NCI-H128 (cell line): ENCODE measurements around the gene PLEKHN1.
A peak's percentile ranks its signal among the peaks of the same experiment; 100 is the strongest.
"Not testable (repeated sequence)": the region's sequence is repeated elsewhere in the genome, so short reads cannot be mapped to it uniquely, and the experiment has no call there.

Source experiments
- DNase-seq: peaks from one replicate; lab custom pipeline; 2025; ENCODE audit not compliant: unreplicated experiment; lab: John Stamatoyannopoulos, UW

The PLEKHN1 gene

DNA sequence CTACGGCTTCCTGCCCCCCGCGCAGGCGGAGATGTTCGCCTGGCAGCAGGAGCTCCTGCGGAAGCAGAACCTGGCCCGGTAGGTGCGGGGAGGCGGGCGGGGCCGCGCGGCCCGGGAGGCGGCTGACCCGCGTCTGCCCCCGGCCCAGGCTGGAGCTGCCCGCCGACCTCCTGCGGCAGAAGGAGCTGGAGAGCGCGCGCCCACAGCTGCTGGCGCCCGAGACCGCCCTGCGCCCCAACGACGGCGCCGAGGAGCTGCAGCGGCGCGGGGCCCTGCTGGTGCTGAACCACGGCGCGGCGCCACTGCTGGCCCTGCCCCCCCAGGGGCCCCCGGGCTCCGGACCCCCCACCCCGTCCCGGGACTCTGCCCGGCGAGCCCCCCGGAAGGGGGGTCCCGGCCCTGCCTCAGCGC is 23.9 kb upstream of the PLEKHN1 start:
- no peak for DNase-seq

DNA sequence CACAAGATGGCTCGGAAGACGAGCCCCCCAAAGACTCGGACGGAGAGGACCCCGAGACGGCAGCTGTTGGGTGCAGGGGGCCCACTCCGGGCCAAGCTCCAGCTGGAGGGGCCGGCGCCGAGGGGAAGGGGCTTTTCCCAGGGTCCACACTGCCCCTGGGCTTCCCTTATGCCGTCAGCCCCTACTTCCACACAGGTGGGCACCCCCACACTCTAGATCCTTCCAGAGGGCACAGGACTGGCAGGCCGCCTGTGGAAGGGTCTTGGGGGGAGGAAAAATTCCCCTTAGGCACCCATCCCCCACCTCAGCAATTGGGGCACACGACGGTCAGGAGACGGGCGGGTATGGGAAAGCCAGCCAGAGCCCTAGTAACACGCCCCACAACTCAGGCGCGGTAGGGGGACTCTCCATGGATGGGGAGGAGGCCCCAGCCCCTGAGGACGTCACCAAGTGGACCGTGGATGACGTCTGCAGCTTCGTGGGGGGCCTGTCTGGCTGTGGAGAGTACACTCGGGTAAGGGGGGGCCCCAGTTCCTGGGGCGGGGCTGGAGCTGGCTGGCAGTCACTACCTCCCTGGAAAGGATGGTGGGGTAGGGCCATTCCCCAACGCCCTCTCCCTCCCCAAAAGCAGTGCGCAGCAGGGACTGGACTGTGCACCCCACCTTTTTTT is 23.3 kb upstream of the PLEKHN1 start:
- DNase-seq: no peak

DNA sequence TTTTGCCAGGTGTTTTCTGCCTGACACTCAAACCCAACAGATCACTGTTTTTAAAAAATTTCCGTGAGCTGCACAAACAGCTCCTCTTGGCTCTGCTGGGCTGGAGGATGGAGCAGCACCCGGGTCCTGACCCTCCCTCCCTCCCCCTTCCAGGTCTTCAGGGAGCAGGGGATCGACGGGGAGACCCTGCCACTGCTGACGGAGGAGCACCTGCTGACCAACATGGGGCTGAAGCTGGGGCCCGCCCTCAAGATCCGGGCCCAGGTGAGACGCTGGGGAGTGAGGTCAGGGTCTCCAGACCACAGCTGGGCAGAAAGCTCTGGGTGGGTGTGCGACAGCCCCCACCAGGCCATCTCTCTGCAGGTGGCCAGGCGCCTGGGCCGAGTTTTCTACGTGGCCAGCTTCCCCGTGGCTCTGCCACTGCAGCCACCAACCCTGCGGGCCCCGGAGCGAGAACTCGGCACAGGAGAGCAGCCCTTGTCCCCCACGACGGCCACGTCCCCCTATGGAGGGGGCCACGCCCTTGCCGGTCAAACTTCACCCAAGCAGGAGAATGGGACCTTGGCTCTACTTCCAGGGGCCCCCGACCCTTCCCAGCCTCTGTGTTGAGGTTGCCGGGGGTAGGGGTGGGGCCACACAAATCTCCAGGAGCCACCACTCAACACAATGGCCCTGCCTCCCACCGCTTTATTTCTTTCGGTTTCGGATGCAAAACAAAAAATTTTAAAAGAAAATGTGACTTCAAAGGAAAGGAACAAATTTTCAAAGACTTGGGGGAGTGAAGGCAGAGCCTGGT is 22.5 kb upstream of the PLEKHN1 start:
- DNase-seq: no peak

DNA sequence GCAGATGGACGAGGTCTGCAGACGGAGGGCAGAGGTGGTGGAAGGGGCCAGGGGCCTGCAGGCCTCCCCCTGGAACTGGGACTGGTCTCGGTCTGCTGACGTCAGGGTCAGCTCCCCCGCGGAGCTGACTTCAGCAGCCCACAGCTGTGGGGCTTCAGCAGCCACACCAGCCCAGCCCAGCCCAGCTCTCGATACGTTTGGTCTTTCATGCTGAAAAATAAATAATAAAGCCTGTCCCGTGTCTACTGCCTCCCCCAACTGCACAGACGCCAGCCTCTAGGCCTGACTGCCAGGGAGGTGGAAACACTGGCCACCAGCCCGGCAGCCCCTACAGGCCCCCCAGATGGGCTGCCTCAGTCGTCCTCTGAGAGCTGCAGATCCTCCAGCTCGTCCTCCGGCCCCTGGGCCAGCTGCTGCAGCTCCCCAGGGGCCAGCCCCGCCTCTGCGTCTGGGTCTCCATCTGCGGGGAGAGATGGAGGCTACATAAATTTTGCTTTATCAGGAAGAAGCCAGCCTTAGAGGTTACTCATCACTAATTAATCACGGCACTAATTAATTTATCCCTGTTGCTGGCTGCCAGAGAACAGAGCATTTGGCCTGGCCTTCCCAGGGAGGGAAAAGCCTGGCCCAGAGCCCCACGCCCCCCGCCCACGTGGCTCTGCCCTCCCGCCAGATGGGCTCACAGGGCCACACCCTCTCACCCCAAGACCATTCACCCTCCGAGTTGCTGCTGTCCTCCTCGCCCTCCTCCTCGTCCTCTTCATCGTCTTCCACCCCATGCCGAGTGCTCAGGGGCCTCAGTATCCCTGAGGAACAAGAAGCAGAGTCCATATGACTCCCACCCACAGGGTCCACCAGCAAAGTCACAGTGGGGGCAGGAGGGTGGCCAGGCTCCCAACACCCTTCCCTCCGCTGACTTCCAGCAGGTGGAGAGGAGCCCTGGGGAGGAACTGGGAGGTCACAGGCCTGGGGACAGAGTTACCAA is 21.6 kb upstream of the PLEKHN1 start:
- DNase-seq: no peak

DNA sequence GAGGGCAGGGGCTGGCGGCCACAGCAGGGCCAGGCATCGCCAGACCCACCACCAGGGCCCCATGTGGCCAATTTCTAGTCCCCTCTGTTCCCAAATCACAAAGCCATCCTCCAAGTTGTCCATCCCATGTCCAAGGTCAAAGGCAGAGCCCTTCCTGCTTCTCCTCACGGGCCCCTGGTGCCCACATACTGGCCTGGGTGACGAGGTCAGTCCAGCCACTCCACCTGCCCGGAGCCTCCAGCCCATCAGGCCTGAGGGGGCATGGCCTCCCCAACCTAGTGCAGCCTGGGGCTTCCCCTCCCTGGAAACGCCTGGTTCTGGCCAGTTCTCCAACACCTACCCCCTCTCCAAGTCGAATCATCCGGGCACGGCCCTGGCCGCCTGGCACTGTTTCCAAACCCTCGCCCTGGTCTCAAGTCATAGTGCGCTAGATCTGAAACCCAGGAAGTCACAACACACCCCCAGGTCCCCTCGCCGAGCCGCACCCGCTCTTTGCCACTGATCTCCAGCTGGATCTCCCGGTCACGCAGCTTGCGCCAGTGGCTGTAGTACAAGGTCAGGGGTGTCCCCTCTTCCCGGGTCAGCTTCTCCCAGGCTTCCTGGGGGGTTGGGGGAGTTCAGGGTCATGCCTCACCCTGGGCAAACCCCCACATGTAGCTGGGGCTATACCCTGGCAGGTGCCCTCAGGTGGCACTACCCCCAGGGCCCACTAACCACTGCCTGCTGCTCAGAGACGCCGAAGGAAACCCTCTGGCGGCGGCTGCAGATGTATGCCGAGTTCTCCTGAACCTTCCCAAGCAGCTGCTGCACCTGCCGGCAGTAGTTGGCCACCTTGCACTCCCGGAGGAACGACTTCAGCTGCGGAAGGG is 20.4 kb upstream of the PLEKHN1 start:
- DNase-seq: no peak

DNA sequence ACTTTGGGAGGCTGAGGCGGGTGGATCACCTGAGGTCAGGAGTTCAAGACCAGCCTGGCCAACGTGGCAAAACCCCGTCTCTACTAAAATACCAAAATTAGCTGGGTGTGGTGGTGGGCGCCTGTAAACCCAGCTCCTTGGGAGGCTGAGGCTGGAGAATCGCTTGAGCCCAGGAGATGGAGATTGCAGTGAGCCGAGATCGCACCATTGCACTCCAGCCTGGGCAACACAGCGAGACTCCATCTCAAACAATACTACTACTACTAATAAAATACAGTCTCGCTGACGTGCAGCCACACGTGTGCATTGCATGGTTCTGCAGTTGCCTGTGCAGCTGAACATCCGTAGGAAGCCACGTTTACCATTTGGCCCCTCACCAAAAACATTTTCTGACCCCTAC is 19.5 kb upstream of the PLEKHN1 start:
- DNase-seq: not testable (repeated sequence)

DNA sequence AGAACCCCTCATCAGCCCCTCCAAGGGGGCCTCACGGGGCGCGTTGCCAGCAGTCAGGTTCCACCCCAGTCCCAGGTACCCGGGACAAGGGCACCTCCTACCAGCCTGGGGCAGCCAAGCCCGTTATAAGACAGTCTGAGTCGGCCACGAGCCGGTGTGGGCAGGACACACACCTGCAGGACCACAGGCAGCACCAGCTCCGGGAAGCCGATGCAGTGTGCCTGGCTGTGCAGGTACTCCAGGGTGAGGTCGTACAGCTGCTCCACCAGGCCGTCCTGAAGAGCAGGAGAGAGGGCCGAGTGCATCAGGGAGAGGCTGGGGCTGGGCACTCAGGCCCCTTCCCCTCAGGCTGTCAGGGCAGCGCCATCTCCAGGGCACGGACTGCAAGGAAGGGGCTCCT is 18.3 kb upstream of the PLEKHN1 start:
- no peak for DNase-seq

DNA sequence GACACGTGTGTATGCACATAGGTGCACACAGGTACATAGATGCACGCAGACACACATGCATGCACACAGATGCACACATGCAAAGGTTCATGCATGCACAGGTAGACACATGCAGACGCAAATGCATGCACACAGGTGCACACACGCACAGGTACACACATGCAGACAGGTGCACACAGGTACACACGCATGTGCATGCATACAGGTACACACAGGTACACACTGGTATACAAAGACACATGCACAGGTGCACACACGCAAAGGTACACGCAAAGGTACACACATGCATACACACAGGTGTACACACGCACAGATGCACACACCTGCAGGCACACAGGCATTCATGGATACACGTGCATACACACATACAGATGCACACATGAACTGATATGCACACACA is 16.0 kb upstream of the PLEKHN1 start:
- DNase-seq: no peak

DNA sequence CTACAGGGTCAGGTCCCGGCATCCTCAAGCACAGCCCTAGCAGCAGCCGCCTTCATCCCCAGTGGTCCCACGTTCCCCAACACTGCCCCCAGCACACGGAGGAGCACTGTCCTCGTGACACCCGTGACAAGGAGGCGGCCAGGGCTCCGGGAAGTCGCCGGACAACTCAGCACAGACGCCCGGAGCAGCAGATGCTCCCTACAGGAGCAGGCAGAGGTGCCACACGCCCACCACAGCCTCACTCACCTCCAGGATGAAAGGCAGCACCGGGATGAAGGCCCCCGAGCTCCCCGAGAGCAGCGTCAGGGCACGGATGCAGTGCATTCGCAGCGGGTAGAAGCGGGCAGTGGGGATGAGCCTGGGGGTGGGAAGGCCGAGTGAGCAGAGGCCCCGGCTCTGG is 15.4 kb upstream of the PLEKHN1 start:
- DNase-seq: no peak

DNA sequence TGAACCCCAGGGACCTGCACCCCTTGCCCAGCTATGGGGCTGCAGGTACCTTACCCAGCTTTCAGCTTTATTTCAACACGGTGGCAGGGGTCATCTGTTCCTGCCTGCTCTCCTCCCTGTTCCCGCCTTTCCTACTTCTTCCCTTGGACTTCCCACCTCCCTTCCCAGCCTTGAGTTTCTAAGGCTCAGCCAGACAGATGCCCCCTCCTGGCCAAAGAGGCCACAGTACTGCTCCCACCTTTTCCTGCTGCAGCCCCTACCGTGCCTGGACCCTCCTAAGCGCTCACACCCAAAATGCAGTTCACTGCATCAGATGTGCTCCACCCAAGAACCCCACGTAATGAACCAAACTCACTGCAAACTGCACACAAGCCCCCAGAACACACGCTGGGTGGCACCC is 14.9 kb upstream of the PLEKHN1 start:
- DNase-seq: no peak

DNA sequence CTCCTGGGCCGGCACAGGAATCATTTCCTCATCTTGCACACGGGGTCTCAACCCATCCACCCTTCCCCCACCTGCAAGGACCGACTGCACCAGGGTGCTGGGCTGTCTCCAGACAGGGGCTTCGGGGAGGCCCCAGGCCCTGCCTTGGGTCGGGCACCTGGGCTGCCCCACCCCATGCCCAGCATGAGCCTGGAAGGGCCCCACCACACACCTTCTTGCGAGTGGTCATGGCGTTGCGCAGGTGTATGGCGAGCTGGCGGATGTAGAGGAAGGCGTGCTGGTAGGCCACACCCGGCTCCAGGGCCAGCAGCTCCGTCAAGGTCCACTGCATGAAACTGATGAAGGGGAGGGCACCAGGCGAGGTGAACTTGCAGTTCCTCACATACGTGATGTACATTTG is 14.1 kb upstream of the PLEKHN1 start:
- no peak for DNase-seq

DNA sequence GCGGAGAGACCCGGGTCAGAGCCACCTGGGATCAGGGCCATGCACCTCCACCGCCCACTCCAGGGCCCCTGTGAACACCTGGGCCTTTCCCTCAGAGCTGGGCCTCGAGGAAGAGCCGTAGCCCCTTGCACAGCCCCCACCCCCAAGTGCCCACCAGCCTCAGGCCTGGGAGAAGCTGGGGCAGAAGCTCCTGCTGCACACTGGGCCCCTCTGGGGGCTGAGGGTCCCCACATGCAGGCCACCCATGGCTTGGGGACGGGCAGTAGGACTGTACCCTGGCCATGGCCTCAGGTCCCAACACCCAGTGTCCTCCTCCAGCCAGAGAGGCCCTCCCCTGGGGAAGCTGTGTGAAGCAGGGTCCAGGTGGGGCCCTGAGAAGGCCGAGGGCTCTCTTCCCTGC is 13.7 kb upstream of the PLEKHN1 start:
- DNase-seq: no peak

DNA sequence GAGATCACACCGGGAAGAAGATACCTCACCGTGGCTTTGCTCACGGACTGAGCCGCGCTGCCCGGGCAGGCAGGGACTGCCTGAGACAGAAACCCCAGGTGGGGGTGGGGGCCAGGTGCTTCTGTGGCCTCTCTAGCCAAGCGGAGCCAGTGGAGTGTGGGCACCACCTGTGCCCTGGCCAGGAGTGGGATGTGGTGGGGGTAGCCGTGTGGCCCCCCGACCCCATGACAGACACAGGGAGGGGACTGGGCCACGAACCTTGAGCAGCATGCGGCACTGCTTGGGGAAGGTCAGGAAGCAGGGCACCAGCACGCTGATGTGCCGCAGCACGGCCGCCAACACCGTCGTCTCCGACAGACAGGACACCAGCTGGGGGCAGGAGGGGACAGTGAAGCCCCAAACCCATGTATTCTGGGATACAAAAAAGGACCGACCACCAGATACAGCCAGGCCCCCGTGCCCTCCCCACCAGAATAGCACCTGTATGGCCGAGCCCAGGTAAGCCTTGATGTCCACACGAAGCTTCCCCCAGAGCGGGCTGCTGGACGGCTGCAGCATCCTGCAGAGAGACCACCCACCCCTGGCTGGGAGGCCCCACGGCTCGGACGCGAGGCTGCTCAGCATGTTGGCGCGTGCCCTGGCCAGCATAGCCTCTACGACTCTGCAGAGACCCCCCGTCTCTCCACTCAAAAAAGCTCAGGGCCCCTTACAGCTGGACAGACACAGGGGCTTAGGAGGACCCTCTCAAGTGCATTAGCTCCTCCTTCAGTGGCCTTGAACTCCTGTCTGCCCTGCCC is 12.6 kb upstream of the PLEKHN1 start:
- no peak for DNase-seq

DNA sequence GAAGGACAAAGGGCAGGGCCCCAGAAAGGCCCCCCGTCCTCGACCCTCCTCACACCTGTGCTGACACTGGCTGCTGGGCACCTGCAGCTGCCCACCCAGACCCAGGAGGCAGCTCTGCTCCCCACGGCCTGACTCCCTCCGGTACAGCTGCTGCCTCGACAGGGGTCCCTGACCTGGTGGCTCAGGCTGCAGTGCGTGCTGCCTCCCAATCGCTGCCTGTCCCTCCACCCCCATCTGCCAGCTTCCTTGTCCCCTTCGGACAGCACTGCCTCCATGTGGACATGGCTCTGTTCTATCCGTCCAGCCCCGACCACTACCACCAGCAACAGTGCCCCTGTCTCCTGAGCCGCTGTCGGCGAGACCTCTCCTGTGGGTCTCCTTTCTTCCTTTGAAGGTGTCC is 11.4 kb upstream of the PLEKHN1 start:
- no peak for DNase-seq

DNA sequence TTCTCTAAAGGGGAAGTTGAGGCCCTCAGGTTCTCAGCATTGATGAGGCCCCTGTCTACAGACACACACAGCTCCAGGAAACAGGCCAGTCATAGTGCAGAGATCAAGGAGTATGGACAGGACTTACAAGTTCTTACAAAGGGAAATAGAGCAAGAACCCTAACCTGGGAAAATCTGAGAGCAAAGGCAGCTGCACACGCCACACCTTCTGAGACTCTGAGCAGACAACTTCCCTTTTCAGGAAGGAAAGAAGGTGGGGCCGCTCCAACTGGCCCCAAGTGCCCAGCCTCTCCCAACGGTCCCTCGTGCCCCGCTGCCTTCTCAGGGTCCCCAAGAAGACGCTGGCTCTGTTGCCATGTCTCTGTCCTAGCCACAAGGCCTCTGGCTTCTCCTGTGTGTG is 10.8 kb upstream of the PLEKHN1 start:
- DNase-seq: no peak

DNA sequence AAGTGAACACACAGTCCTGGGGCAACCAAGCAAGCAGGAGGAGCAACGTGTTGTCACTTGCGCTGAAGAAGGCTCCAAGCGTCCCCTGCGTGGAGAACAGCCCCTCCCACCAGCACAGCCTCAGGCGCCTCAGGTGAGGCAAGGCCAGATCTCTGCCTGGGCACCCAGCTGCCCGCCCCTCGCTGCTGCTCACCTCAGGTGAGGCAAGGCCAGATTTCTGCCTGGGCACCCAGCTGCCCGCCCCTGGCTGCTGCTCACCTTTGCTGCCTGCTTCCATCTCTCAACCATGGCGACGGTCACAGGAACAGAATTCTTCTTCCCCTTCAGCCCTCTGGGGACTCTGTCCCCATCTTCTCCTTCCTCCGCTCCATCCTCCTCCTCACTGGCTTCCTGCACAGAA is 9.6 kb upstream of the PLEKHN1 start:
- DNase-seq: no peak

DNA sequence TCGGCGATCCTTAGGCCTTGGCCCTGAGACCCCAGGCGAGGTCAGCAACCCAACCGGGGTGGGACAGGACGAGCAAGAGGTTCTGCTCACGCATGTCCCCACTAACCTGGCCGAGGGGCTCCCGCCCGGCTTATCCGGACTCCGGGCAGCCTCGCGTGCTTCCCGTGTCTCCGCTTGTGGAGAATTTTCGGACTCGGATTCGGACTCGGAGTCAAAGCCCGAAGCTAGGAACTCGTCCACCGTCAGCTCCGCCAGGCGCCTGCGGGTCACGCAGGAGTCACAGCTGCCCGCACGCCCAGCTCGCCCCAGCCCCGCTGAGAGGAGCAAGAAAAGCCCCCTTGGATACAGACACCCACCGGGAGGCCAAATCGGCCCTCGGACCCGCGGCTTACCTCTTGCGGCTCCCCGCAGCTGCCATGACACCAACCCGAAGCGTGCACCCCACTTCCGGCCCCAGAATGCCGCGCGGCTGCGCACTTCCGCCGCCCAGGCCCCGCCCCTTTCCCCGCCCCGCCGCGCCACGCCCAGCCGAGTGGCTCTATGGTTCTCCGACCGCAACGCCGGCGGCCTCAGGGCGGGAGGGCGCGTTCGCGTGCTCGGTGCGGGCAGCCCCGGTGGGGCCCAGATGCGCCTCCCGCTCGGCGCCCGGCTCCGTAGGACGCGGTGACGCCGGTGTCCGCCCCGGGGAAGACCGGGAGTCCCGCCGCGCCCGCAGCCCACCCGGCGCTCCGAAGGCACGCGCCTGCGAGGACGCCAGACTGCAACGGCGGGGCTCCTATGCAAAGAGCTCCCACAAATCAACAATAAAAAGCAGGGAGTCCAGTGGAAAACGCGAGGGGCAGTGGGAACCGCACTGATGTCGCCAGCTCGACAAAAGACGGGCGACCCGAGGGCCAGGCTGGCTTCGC is 7.2 kb upstream of the PLEKHN1 start, which contains the start of gene NOC2L:
TSS of gene NOC2L (minus strand) at position 434 of the 908 bp plus-strand sequence. CDS start at position 418, 16 bp downstream.
- peak; percentile 74 for DNase-seq

DNA sequence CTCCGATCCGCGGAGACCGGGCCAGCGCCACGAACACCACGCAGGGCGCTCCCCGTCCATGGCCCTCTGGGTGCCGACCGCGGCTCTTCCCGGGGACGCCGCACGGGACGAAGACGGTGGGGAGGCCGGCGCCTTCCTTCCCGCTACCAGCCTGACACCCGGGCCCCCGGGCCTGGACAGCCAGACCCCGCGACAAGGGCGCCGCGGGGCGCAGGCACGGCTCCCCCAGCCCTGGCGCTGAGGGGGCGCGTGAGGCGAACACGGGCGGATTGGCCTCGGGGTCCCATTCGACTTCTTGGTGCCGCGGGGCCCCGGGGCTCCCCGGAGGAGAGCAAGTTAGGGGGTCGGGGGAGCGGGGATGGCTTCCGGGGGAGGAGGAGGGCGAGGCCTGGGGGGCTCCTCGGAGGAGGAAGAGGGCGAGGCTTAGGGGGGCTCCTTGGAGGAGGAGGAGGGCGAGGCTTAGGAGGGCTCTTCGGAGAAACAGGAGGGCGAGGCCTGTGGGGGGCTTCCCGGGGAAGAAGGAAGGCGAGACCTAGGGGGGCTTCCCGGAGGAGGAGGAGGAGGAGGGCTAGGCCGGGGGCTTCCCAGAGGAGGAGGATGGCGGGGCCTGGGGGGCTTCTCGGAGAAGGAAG is 6.4 kb upstream of the PLEKHN1 start:
- no peak for DNase-seq
